ENCODE results near the gene ARID1B.

Gene ARID1B

GRCh38 chr6:157221049-157221816, 444.1 kb downstream of the ARID1B start:
- peak; percentile 82 for DNase-seq (ENCODE audit: low read depth, low spot score)

- no peak for DNase-seq (ENCODE audit: low read depth, low spot score)
These were observed 444.6 kb downstream of the ARID1B start for GRCh38 chr6:157221817-157222175.

GRCh38 chr6:157222201-157222981, 445.2 kb downstream of the ARID1B start:
- no peak for DNase-seq (ENCODE audit: low read depth, low spot score)

- DNase-seq (ENCODE audit: low read depth, low spot score): no peak
These were observed 445.8 kb downstream of the ARID1B start for GRCh38 chr6:157223021-157223430.

GRCh38 chr6:157223511-157223910, 446.3 kb downstream of the ARID1B start:
- DNase-seq (ENCODE audit: low read depth, low spot score): no peak

- DNase-seq (ENCODE audit: low read depth, low spot score): no peak
These were observed 447.2 kb downstream of the ARID1B start for GRCh38 chr6:157224178-157224950.

- no peak for DNase-seq (ENCODE audit: low read depth, low spot score)
These were observed 447.9 kb downstream of the ARID1B start for GRCh38 chr6:157224951-157225574.

- DNase-seq (ENCODE audit: low read depth, low spot score): no peak
These were observed 448.4 kb downstream of the ARID1B start for GRCh38 chr6:157225575-157225995.

GRCh38 chr6:157226026-157226625, 448.9 kb downstream of the ARID1B start:
- peak; percentile 75 for DNase-seq (ENCODE audit: low read depth, low spot score)

GRCh38 chr6:157226761-157227160, 449.6 kb downstream of the ARID1B start:
- peak; percentile 36 for DNase-seq (ENCODE audit: low read depth, low spot score)

GRCh38 chr6:157227202-157228166, 450.3 kb downstream of the ARID1B start:
- DNase-seq (ENCODE audit: low read depth, low spot score): no peak

- DNase-seq (ENCODE audit: low read depth, low spot score): peak; percentile 32
These were observed 451.4 kb downstream of the ARID1B start for GRCh38 chr6:157228426-157229131.

GRCh38 chr6:157229132-157229618, 452.0 kb downstream of the ARID1B start:
- no peak for DNase-seq (ENCODE audit: low read depth, low spot score)

GRCh38 chr6:157229713-157230112, 452.5 kb downstream of the ARID1B start:
- DNase-seq (ENCODE audit: low read depth, low spot score): no peak

GRCh38 chr6:157230910-157231309, 453.7 kb downstream of the ARID1B start:
- DNase-seq (ENCODE audit: low read depth, low spot score): no peak

GRCh38 chr6:157232161-157232895, 455.1 kb downstream of the ARID1B start:
- DNase-seq (ENCODE audit: low read depth, low spot score): no peak

GRCh38 chr6:157233156-157233555, 456.0 kb downstream of the ARID1B start:
- no peak for DNase-seq (ENCODE audit: low read depth, low spot score)

GRCh38 chr6:157233686-157234085, 456.5 kb downstream of the ARID1B start:
- no peak for DNase-seq (ENCODE audit: low read depth, low spot score)

Data from astrocyte of the hippocampus (primary cell).